HepG2 (cell line): Measurements from ENCODE around the gene ACE. TPM values are rescaled to one million over a fixed set of nuclear protein-coding genes. Genes with fewer than 3 reads are reported as not detected.

Source experiments
- CBX5 ChIP-seq: sonication (generic); formaldehyde crosslinking; IDR thresholded peaks from 2 replicates; pipeline ENCODE4 v1.4.0; 2020; ENCODE audit warnings: missing genetic modification reagents, borderline replicate concordance
- CHD2 ChIP-seq: IDR thresholded peaks from 2 replicates; pipeline ENCODE4 v1.6.1; 2011; ENCODE audit warnings: low read depth, low read length, improper control_type of control experiment
- FOSL2 ChIP-seq: sonication (generic); formaldehyde crosslinking; IDR thresholded peaks from 2 replicates; pipeline ENCODE4 v1.4.0; 2020; ENCODE audit warnings: missing genetic modification reagents
- JARID2 ChIP-seq: sonication (generic); formaldehyde crosslinking; IDR thresholded peaks from 2 replicates; pipeline ENCODE4 v1.8.1; 2023; ENCODE audit warnings: missing genetic modification reagents, inconsistent platforms; ENCODE audit not compliant: insufficient replicate concordance
- JUN ChIP-seq: sonication (generic); formaldehyde crosslinking; IDR thresholded peaks from 2 replicates; pipeline ENCODE4 v1.4.0; 2020; ENCODE audit warnings: mild to moderate bottlenecking, missing genetic modification reagents
- MAFK ChIP-seq, 2 experiments: IDR thresholded peaks in 1 of 2; conservative IDR thresholded peaks in 1 of 2; 2 replicates each; pipeline ENCODE4 v1.6.1; 2011; ENCODE audit warnings: improper control_type of control experiment in 2 of 2, low read length in 2 of 2
- MXD1 ChIP-seq: sonication (generic); formaldehyde crosslinking; IDR thresholded peaks from 2 replicates; pipeline ENCODE4 v1.4.0; 2020; ENCODE audit warnings: mild to moderate bottlenecking, missing genetic modification reagents
- PBX2 ChIP-seq: IDR thresholded peaks from 2 replicates; pipeline ENCODE4 v1.6.1; 2016; ENCODE audit warnings: control low read depth
- PHF20 ChIP-seq: sonication (generic); formaldehyde crosslinking; IDR thresholded peaks from 2 replicates; pipeline ENCODE4 v1.5.0; 2020; ENCODE audit warnings: mild to moderate bottlenecking, missing genetic modification reagents
- PHF21A ChIP-seq: sonication (generic); formaldehyde crosslinking; IDR thresholded peaks from 2 replicates; pipeline ENCODE4 v1.5.0; 2020; ENCODE audit warnings: mild to moderate bottlenecking, missing genetic modification reagents
- PRDM10 ChIP-seq: sonication (generic); formaldehyde crosslinking; IDR thresholded peaks from 2 replicates; pipeline ENCODE4 v1.4.0; 2020; ENCODE audit warnings: low read depth, missing genetic modification reagents
- SNAPC5 ChIP-seq: sonication (generic); formaldehyde crosslinking; IDR thresholded peaks from 2 replicates; pipeline ENCODE4 v1.8.1; 2023; ENCODE audit warnings: mild to moderate bottlenecking, missing genetic modification reagents, borderline replicate concordance
- TRIM24 ChIP-seq: sonication (generic); formaldehyde crosslinking; IDR thresholded peaks from 2 replicates; pipeline ENCODE4 v1.8.0; 2022; ENCODE audit warnings: mild to moderate bottlenecking, missing genetic modification reagents
- USF2 ChIP-seq, 2 experiments: sonication (generic) in 1 of 2; formaldehyde crosslinking in 1 of 2; IDR thresholded peaks; 2 replicates each; pipeline versions ENCODE4 v1.5.1 to v1.6.1; 2011 to 2020; ENCODE audit warnings: borderline replicate concordance in 1 of 2, low read depth in 1 of 2, low read length in 1 of 2, mild to moderate bottlenecking in 1 of 2, missing genetic modification reagents in 1 of 2, moderate library complexity in 1 of 2
- WIZ ChIP-seq: sonication (generic); formaldehyde crosslinking; IDR thresholded peaks from 2 replicates; pipeline ENCODE4 v1.5.1; 2020; ENCODE audit warnings: mild to moderate bottlenecking, missing genetic modification reagents
- ZNF18 ChIP-seq: sonication (generic); formaldehyde crosslinking; IDR thresholded peaks from 2 replicates; pipeline ENCODE4 v1.8.0; 2022; ENCODE audit warnings: mild to moderate bottlenecking, missing genetic modification reagents; ENCODE audit not compliant: insufficient replicate concordance
- ZNF543 ChIP-seq: sonication (generic); formaldehyde crosslinking; IDR thresholded peaks from 2 replicates; pipeline ENCODE4 v1.4.0; 2020; ENCODE audit warnings: mild to moderate bottlenecking, missing genetic modification reagents
- ZNF615 ChIP-seq: sonication (generic); formaldehyde crosslinking; IDR thresholded peaks from 2 replicates; pipeline ENCODE4 v1.5.0; 2020; ENCODE audit warnings: mild to moderate bottlenecking, missing genetic modification reagents, borderline replicate concordance
- ZSCAN22 ChIP-seq: sonication (generic); formaldehyde crosslinking; IDR thresholded peaks from 2 replicates; pipeline ENCODE4 v1.4.0; 2020; ENCODE audit warnings: mild to moderate bottlenecking, missing genetic modification reagents
- polyA plus RNA-seq, 8 experiments: library from polyadenylated mRNA; depleted of rRNA in 3 of 8; stranded (reverse) in 7 of 8; unstranded in 1 of 8; fragments of >200 nt; fragmentation: Illumina TruSeq in 4 of 8; extraction: Trizol in 4 of 8; gene quantifications; 2 replicates each; pipeline versions ENCODE4 v1.2.1 to v1.2.3, GENCODE V29; 2011 to 2016; ENCODE audit warnings: low read depth in 4 of 8, missing spikeins in 1 of 8, mixed read lengths in 1 of 8; ENCODE audit not compliant: insufficient read depth in 1 of 8
- total RNA-seq, 5 experiments: library from RNA; depleted of rRNA; stranded (reverse); fragments of >200 nt; fragmentation: Illumina TruSeq; extraction: Trizol; gene quantifications; 2 replicates each; pipeline ENCODE4 v1.2.3, GENCODE V29; 2016; ENCODE audit warnings: low read depth in 1 of 5

Gene ACE
- total and polyA plus RNA-seq, 2 of the 13 experiments (the other 11 are each of a cell fraction or from before 2014, with no cell fraction given) = 0.08 to 0.13 TPM

- TF ChIP-seq USF2 (IDR thresholded peaks at IDR 0.05; ENCODE audit: low read depth, low read length) (no peak), USF2 (CRISPR knock-in tag; IDR thresholded peaks at IDR 0.05; ENCODE audit: borderline replicate concordance) (no peak), ZNF18 (CRISPR knock-in tag) (no peak), JUN (no peak), MXD1 (CRISPR knock-in tag) (no peak), PHF21A (CRISPR knock-in tag) (peak; percentile 62), ZSCAN22 (no peak), WIZ (CRISPR knock-in tag) (peak; percentile 96), MAFK (conservative IDR thresholded peaks at IDR 0.05 in 1 of 2, IDR thresholded peaks at IDR 0.05 in 1 of 2; ENCODE audit: low read length in 2 of 2) (no peak), JARID2 (no peak), ZNF615 (CRISPR knock-in tag) (no peak), ZNF543 (CRISPR knock-in tag) (no peak), CHD2 (no peak), SNAPC5 (CRISPR knock-in tag) (no peak), TRIM24 (CRISPR knock-in tag) (peak; percentile 43; the same call in 1 of the 2 replicates), PHF20 (CRISPR knock-in tag) (no peak), PBX2 (CRISPR knock-in tag) (no peak), FOSL2 (CRISPR knock-in tag) (peak; percentile 92), PRDM10 (peak; percentile 71), CBX5 (CRISPR knock-in tag) (no peak)
Measured at GRCh38 chr17:63516910-63517824, 40.3 kb downstream of the ACE start (continued).
